Glutamatergic neuron (in vitro differentiated cells): Measurements from ENCODE around the gene PTPRG. TPM values are rescaled to one million over a fixed set of nuclear protein-coding genes. Genes with fewer than 3 reads are reported as not detected.
A peak's percentile ranks its signal among the peaks of the same experiment; 100 is the strongest.

Experiments used
- DNase-seq: peaks from one replicate; pipeline ENCODE4 v3.0.0; 2022
- H3K27ac Mint-ChIP-seq: one replicate; pipeline ENCODE4 v1.8.0; 2020; ENCODE audit warnings: mild to moderate bottlenecking, mixed read lengths, inconsistent platforms; ENCODE audit not compliant: unreplicated experiment
- H3K27me3 Mint-ChIP-seq: one replicate; pipeline ENCODE4 v1.8.0; 2020; ENCODE audit warnings: mild to moderate bottlenecking, moderate library complexity, mixed read lengths, inconsistent platforms; ENCODE audit not compliant: unreplicated experiment
- H3K36me3 Mint-ChIP-seq: one replicate; pipeline ENCODE4 v1.8.0; 2020; ENCODE audit warnings: mild to moderate bottlenecking, mixed read lengths, inconsistent platforms; ENCODE audit not compliant: unreplicated experiment
- H3K4me1 Mint-ChIP-seq: one replicate; pipeline ENCODE4 v1.8.0; 2020; ENCODE audit warnings: mild to moderate bottlenecking, low read depth, mixed read lengths, inconsistent platforms; ENCODE audit not compliant: unreplicated experiment
- H3K4me3 Mint-ChIP-seq: one replicate; pipeline ENCODE4 v1.8.0; 2020; ENCODE audit warnings: mild to moderate bottlenecking, mixed read lengths, inconsistent platforms; ENCODE audit not compliant: unreplicated experiment
- H3K9me3 Mint-ChIP-seq: one replicate; pipeline ENCODE4 v1.8.0; 2020; ENCODE audit warnings: mild to moderate bottlenecking, moderate library complexity, mixed read lengths, inconsistent platforms; ENCODE audit not compliant: unreplicated experiment
- CTCF ChIP-seq: fragments of 200-600 bp; sonication (generic); IDR thresholded peaks from one replicate; pipeline ENCODE4 v1.5.0; 2021; ENCODE audit not compliant: partially characterized antibody, unreplicated experiment
- total RNA-seq: library from RNA; stranded (reverse); fragmentation: NEBNext Ultra II Directional; extraction: Animal tissue kit (Norgen Biotek cat#: 25700); gene quantifications from one replicate; pipeline ENCODE4 v1.2.1, GENCODE V29; 2021; ENCODE audit not compliant: unreplicated experiment

PTPRG gene
- total RNA-seq, 1 donor from 2014 or later = 52.1 TPM

DNA sequence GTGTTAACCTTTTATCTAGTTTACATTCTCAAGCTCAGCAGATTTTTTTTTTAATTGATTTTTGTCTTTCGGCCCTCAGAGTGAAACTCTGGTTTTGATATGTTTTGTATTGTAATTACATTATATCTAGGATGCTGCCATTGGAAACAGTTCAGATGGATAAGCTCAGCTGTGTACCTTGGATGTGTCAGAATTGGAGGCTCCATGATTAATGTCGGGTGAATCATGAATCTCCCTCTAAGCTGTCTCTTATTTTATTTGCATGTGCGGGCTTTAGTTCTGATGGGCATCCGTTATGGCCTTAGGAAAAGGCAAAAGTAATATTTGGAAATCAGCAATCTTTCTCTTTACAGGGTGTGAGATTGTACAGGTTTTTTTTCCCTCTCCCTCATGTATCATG, 4.2 kb downstream of the PTPRG start:
- H3K4me1 Mint-ChIP-seq = peaks cover 12% of the 10 kb centered on the region
- DNase-seq = no peak
- H3K36me3 Mint-ChIP-seq = no peaks in the 10 kb centered on the region
- H3K9me3 Mint-ChIP-seq = peaks cover 12% of the 10 kb centered on the region
- no peak overlapping the region for H3K27ac Mint-ChIP-seq
- H3K27me3 Mint-ChIP-seq = peaks cover 10% of the 10 kb centered on the region
- H3K4me3 Mint-ChIP-seq = peak overlapping the region; percentile 66
- TF ChIP-seq CTCF = no peak

- peaks cover 12% of the 10 kb centered on the region for H3K4me1 Mint-ChIP-seq
- no peak for TF ChIP-seq CTCF
- H3K27ac Mint-ChIP-seq = no peak overlapping the region
- H3K36me3 Mint-ChIP-seq = no peaks in the 10 kb centered on the region
- H3K4me3 Mint-ChIP-seq = no peak overlapping the region
- peaks cover 3% of the 10 kb centered on the region for H3K27me3 Mint-ChIP-seq
- no peak for DNase-seq
- H3K9me3 Mint-ChIP-seq = peaks cover 4% of the 10 kb centered on the region
Measured at GRCh38 chr3:61568127-61568526, 6.8 kb downstream of the PTPRG start.

GRCh38 chr3:61569856-61570580, 8.6 kb downstream of the PTPRG start:
- H3K4me1 Mint-ChIP-seq = peaks cover 9% of the 10 kb centered on the region
- no peak overlapping the region for H3K4me3 Mint-ChIP-seq
- H3K9me3 Mint-ChIP-seq = no peaks in the 10 kb centered on the region
- DNase-seq = no peak
- TF ChIP-seq CTCF = no peak
- no peaks in the 10 kb centered on the region for H3K36me3 Mint-ChIP-seq
- H3K27ac Mint-ChIP-seq = no peak overlapping the region
- H3K27me3 Mint-ChIP-seq = peaks cover 2% of the 10 kb centered on the region

GRCh38 chr3:61570813-61571212, 9.4 kb downstream of the PTPRG start:
- Mint-ChIP-seq H3K4me3 (no peak overlapping the region), H3K27me3 (peaks cover 2% of the 10 kb centered on the region), H3K27ac (no peak overlapping the region), H3K4me1 (peaks cover 3% of the 10 kb centered on the region), H3K36me3 (no peaks in the 10 kb centered on the region), H3K9me3 (no peaks in the 10 kb centered on the region)
- no peak for DNase-seq
- no peak for TF ChIP-seq CTCF

- no peak for DNase-seq
- H3K9me3 Mint-ChIP-seq = no peaks in the 10 kb centered on the region
- H3K4me3 Mint-ChIP-seq = no peak overlapping the region
- no peaks in the 10 kb centered on the region for H3K36me3 Mint-ChIP-seq
- H3K27ac Mint-ChIP-seq = no peak overlapping the region
- peaks cover 2% of the 10 kb centered on the region for H3K27me3 Mint-ChIP-seq
- H3K4me1 Mint-ChIP-seq = peaks cover 7% of the 10 kb centered on the region
- TF ChIP-seq CTCF = no peak
Measured at GRCh38 chr3:61571516-61572336, 10.4 kb downstream of the PTPRG start.
